Hematopoietic multipotent progenitor cell treated with erythropoietin and hydrocortisone succinate and interleukin-3 and kit ligand, for 17 days (in vitro differentiated cells): Measurements from ENCODE around the gene TBX20.

Source experiments
- DNase-seq: peaks from one replicate; pipeline ENCODE4 v3.0.0-alpha.2; 2015; ENCODE audit warnings: low spot score

TBX20 gene

GRCh38 chr7:35253710-35254495 lies at the start of gene TBX20:
Gene TBX20 (minus strand): TSS chr7:35254100. CDS start chr7:35253620, 480 bp downstream.
- no peak for DNase-seq

GRCh38 chr7:35289376-35289775 lies 35.5 kb upstream of the TBX20 start:
- no peak for DNase-seq

GRCh38 chr7:35286986-35287385 lies 33.1 kb upstream of the TBX20 start:
- no peak for DNase-seq

- DNase-seq, result no peak
Measured at GRCh38 chr7:35286422-35286821, 32.5 kb upstream of the TBX20 start.

- no peak for DNase-seq
Measured at GRCh38 chr7:35285799-35286198, 31.9 kb upstream of the TBX20 start.

- no peak for DNase-seq
Measured at GRCh38 chr7:35280902-35281301, 27.0 kb upstream of the TBX20 start.

- DNase-seq, result no peak
Measured at GRCh38 chr7:35277359-35277758, 23.5 kb upstream of the TBX20 start.

- no peak for DNase-seq
Measured at GRCh38 chr7:35272246-35272645, 18.3 kb upstream of the TBX20 start.

GRCh38 chr7:35268953-35269352 lies 15.1 kb upstream of the TBX20 start:
- no peak for DNase-seq

GRCh38 chr7:35267411-35267810 lies 13.5 kb upstream of the TBX20 start:
- no peak for DNase-seq

- no peak for DNase-seq
Measured at GRCh38 chr7:35263396-35263795, 9.5 kb upstream of the TBX20 start.

- no peak for DNase-seq
Measured at GRCh38 chr7:35261476-35262285, 7.8 kb upstream of the TBX20 start.

- DNase-seq, result no peak
Measured at GRCh38 chr7:35261041-35261440, 7.1 kb upstream of the TBX20 start.

GRCh38 chr7:35260246-35260645 lies 6.3 kb upstream of the TBX20 start:
- no peak for DNase-seq

- DNase-seq, result no peak
Measured at GRCh38 chr7:35259523-35259908, 5.6 kb upstream of the TBX20 start.

- no peak for DNase-seq
Measured at GRCh38 chr7:35258868-35259522, 5.1 kb upstream of the TBX20 start.

GRCh38 chr7:35258125-35258867 lies 4.4 kb upstream of the TBX20 start:
- DNase-seq, result no peak

- no peak for DNase-seq
Measured at GRCh38 chr7:35257251-35258124, 3.6 kb upstream of the TBX20 start.

- no peak for DNase-seq
Measured at GRCh38 chr7:35256256-35257175, 2.6 kb upstream of the TBX20 start.
